Measurements from ENCODE around the gene MCCC2. TPM values are rescaled to one million over a fixed set of nuclear protein-coding genes. Genes with fewer than 3 reads are reported as not detected.

Gene MCCC2
- total RNA-seq, 1 experiment from 2014 or later, result 47.2 TPM

GRCh38 chr5:71587766-71588532 lies 809 bp downstream of the MCCC2 start:
- intact Hi-C loops (cut with micrococcal nuclease), result no loop called here
- Histone ChIP-seq H4K20me1 (ENCODE audit: insufficient read depth) (no peaks in the 10 kb centered on the region), H3K9me2 (ENCODE audit: insufficient read depth) (no peaks in the 10 kb centered on the region), H3K27ac (ENCODE audit: low read depth, low read length) (peak overlapping the region; percentile 55), H3K9ac (ENCODE audit: low read length) (peak overlapping the region; percentile 78), H3K27me3 (ENCODE audit: insufficient read depth, low read length) (no peaks in the 10 kb centered on the region), H3K79me2 (ENCODE audit: insufficient read depth, low read length) (peaks cover 32% of the 10 kb centered on the region), H3K4me2 (ENCODE audit: low read length) (peak overlapping the region; percentile 94), H3K36me3 (ENCODE audit: control insufficient read depth in 1 of 2, insufficient read depth in 2 of 2, low read length in 2 of 2) (no peaks in the 10 kb centered on the region), H3K4me3 (replicated peaks in 1 of 2; ENCODE audit: low read depth in 1 of 2, low read length in 2 of 2) (peak overlapping the region; percentile 74 to 75), H3K9me3 (ENCODE audit: control insufficient read depth in 1 of 2, insufficient read depth in 1 of 2, low read depth in 1 of 2, low read length in 2 of 2) (no peaks in the 10 kb centered on the region), H2AFZ (ENCODE audit: low read depth, low read length, poor library complexity, severe bottlenecking) (peak overlapping the region; percentile 63), H3K4me1 (ENCODE audit: control insufficient read depth in 1 of 2, insufficient read depth in 2 of 2, low read length in 2 of 2) (peaks cover 10 to 23% of the 10 kb centered on the region in 2 experiments)
- DNase-seq (ENCODE audit: low read depth, low spot score) (no peak), ATAC-seq (peak; percentile 15)
- BruUV-seq (replicated peaks), result no TSS peak
- TF ChIP-seq CEBPB (IDR thresholded peaks at IDR 0.05; ENCODE audit: low read depth) (no peak), CBX3 (IDR thresholded peaks at IDR 0.05; ENCODE audit: low read depth) (no peak), MAX (IDR thresholded peaks at IDR 0.05) (no peak), EZH2 (IDR thresholded peaks at IDR 0.05) (no peak), ATF3 (IDR thresholded peaks at IDR 0.05) (no peak), YY1 (IDR thresholded peaks at IDR 0.05; ENCODE audit: extremely low read depth, insufficient replicate concordance, low read depth, low read length) (no peak), SIN3A (IDR thresholded peaks at IDR 0.05; ENCODE audit: low read depth) (no peak)
- ChIA-PET RAD21 (ENCODE audit: low non-redundant PET in 1 of 2, low total read pairs in 2 of 2, uncharacterized antibody in 2 of 2, unreplicated experiment in 2 of 2) (no interaction called here), CTCF (interaction anchor here (1.4 to 2.7 kb wide), 2 partner anchors 13 to 169 kb away, joined by 3 to 20 read pairs; no protein-coding TSS in a partner anchor), POLR2A (interaction anchor here (0.7 to 1.1 kb wide), 3 partner anchors 9 to 13 kb away, joined by 3 read pairs; no protein-coding TSS in a partner anchor)

GRCh38 chr5:71588533-71588885 lies 1.4 kb downstream of the MCCC2 start:
- H3K4me2 ChIP-seq (ENCODE audit: low read length), result peak overlapping the region; percentile 94
- peaks cover 32% of the 10 kb centered on the region for H3K79me2 ChIP-seq (ENCODE audit: insufficient read depth, low read length)
- H3K4me3 ChIP-seq (replicated peaks in 1 of 2; ENCODE audit: low read depth in 1 of 2, low read length in 2 of 2), result peak overlapping the region in 1 of 2 experiments; percentile 74; a peak in 1 of 4 replicates
- no peaks in the 10 kb centered on the region for H3K27me3 ChIP-seq (ENCODE audit: insufficient read depth, low read length)
- ChIA-PET CTCF (interaction anchor here (1.4 to 2.7 kb wide), 2 partner anchors 12 to 169 kb away, joined by 3 to 20 read pairs; no protein-coding TSS in a partner anchor), POLR2A (interaction anchor here (0.7 to 0.8 kb wide), 2 partner anchors 9 to 12 kb away, joined by 3 read pairs; no protein-coding TSS in a partner anchor), RAD21 (ENCODE audit: low non-redundant PET in 1 of 2, low total read pairs in 2 of 2, uncharacterized antibody in 2 of 2, unreplicated experiment in 2 of 2) (no interaction called here)
- H3K9me2 ChIP-seq (ENCODE audit: insufficient read depth), result no peaks in the 10 kb centered on the region
- ATAC-seq, result no peak
- BruUV-seq (replicated peaks), result TSS peak; percentile 48
- H4K20me1 ChIP-seq (ENCODE audit: insufficient read depth), result no peaks in the 10 kb centered on the region
- TF ChIP-seq EGR1 (IDR thresholded peaks at IDR 0.05; ENCODE audit: low read depth), result no peak
- no peak for TF ChIP-seq ATF3 (IDR thresholded peaks at IDR 0.05)
- TF ChIP-seq REST (IDR thresholded peaks at IDR 0.05; ENCODE audit: low read depth), result no peak
- TF ChIP-seq EZH2phosphoT487 (IDR thresholded peaks at IDR 0.05; ENCODE audit: borderline replicate concordance), result no peak
- TF ChIP-seq CEBPB (IDR thresholded peaks at IDR 0.05; ENCODE audit: low read depth), result no peak
- TF ChIP-seq ELF1 (IDR thresholded peaks at IDR 0.05; ENCODE audit: borderline replicate concordance, low read depth), result no peak
- no peak for TF ChIP-seq YY1 (IDR thresholded peaks at IDR 0.05; ENCODE audit: extremely low read depth, insufficient replicate concordance, low read depth, low read length)
- TF ChIP-seq SRF (IDR thresholded peaks at IDR 0.05; ENCODE audit: low read depth), result no peak
- no peak for TF ChIP-seq POLR2A (IDR thresholded peaks at IDR 0.05; ENCODE audit: borderline replicate concordance, extremely low read depth, insufficient read depth, insufficient read length)
- TF ChIP-seq EZH2 (IDR thresholded peaks at IDR 0.05), result no peak
- TF ChIP-seq ZNF274 (IDR thresholded peaks at IDR 0.05; ENCODE audit: low read depth, low read length), result no peak
- TF ChIP-seq SP1 (IDR thresholded peaks at IDR 0.05; ENCODE audit: low read depth), result no peak
- H3K36me3 ChIP-seq (ENCODE audit: control insufficient read depth in 1 of 2, insufficient read depth in 2 of 2, low read length in 2 of 2), result no peaks in the 10 kb centered on the region
- no peak overlapping the region for H3K27ac ChIP-seq (ENCODE audit: low read depth, low read length)
- no peaks in the 10 kb centered on the region for H3K9me3 ChIP-seq (ENCODE audit: control insufficient read depth in 1 of 2, insufficient read depth in 1 of 2, low read depth in 1 of 2, low read length in 2 of 2)
- intact Hi-C loops (cut with micrococcal nuclease), result no loop called here
- H2AFZ ChIP-seq (ENCODE audit: low read depth, low read length, poor library complexity, severe bottlenecking), result no peak overlapping the region
- peaks cover 10 to 23% of the 10 kb centered on the region in 2 experiments for H3K4me1 ChIP-seq (ENCODE audit: control insufficient read depth in 1 of 2, insufficient read depth in 2 of 2, low read length in 2 of 2)
- no peak for DNase-seq (ENCODE audit: low read depth, low spot score)
- H3K9ac ChIP-seq (ENCODE audit: low read length), result no peak overlapping the region

Data from HCT116 (cell line).